Neural progenitor cell (in vitro differentiated cells): ENCODE measurements around the gene RHBDD3. TPM values are rescaled to one million over a fixed set of nuclear protein-coding genes. Genes with fewer than 3 reads are reported as not detected.

ENCODE experiments used
- DNase-seq: peaks from one replicate; pipeline ENCODE4 v3.0.0-alpha.2; 2016; ENCODE audit warnings: low spot score
- H2AFZ ChIP-seq: fragments of 200-600 bp; sonication (generic); replicated peaks from 2 replicates; pipeline ENCODE4 v1.6.1; 2016; ENCODE audit warnings: antibody characterized with exemption
- H3F3A ChIP-seq: fragments of 200-600 bp; sonication (generic); 2 replicates; pipeline ENCODE4 v1.6.1; 2016; ENCODE audit warnings: antibody characterized with exemption, low read depth
- H3K27ac ChIP-seq: fragments of 200-600 bp; sonication (generic); 2 replicates; pipeline ENCODE4 v1.5.1; 2016; ENCODE audit warnings: mild to moderate bottlenecking
- H3K27me3 ChIP-seq: fragments of 200-600 bp; sonication (generic); 2 replicates; pipeline ENCODE4 v1.6.1; 2016; ENCODE audit warnings: mild to moderate bottlenecking, moderate library complexity
- H3K36me3 ChIP-seq: fragments of 200-600 bp; sonication (generic); 2 replicates; pipeline ENCODE4 v1.5.1; 2016
- H3K4me1 ChIP-seq: fragments of 200-600 bp; sonication (generic); 2 replicates; pipeline ENCODE4 v1.6.1; 2016; ENCODE audit warnings: mixed run types
- H3K4me2 ChIP-seq: fragments of 200-600 bp; sonication (generic); 2 replicates; pipeline ENCODE4 v1.6.1; 2016
- H3K4me3 ChIP-seq: fragments of 200-600 bp; sonication (generic); 2 replicates; pipeline ENCODE4 v1.5.1; 2016
- H3K79me2 ChIP-seq: fragments of 200-600 bp; sonication (generic); 2 replicates; pipeline ENCODE4 v1.6.1; 2016; ENCODE audit warnings: low read depth
- H3K9ac ChIP-seq: fragments of 200-600 bp; sonication (generic); 2 replicates; pipeline ENCODE4 v1.6.1; 2016
- H3K9me3 ChIP-seq: fragments of 200-600 bp; sonication (generic); 2 replicates; pipeline ENCODE4 v1.5.1; 2016; ENCODE audit warnings: low read depth
- H4K20me1 ChIP-seq: fragments of 200-600 bp; sonication (generic); 2 replicates; pipeline ENCODE4 v1.6.1; 2016; ENCODE audit warnings: low read depth
- H3K27ac Mint-ChIP-seq: 3 replicates; pipeline ENCODE4 v1.8.0; 2021; ENCODE audit warnings: mixed read lengths
- H3K27me3 Mint-ChIP-seq: 2 replicates; pipeline ENCODE4 v1.8.0; 2022; ENCODE audit warnings: low read depth, mild to moderate bottlenecking, inconsistent platforms, moderate library complexity, mixed read lengths; ENCODE audit not compliant: insufficient read depth
- H3K36me3 Mint-ChIP-seq: 3 replicates; pipeline ENCODE4 v1.8.0; 2021; ENCODE audit warnings: mixed read lengths
- H3K4me1 Mint-ChIP-seq: 3 replicates; pipeline ENCODE4 v1.8.0; 2021; ENCODE audit warnings: mixed read lengths
- H3K4me3 Mint-ChIP-seq: 3 replicates; pipeline ENCODE4 v1.8.0; 2021; ENCODE audit warnings: mild to moderate bottlenecking, moderate library complexity, mixed read lengths
- H3K9me3 Mint-ChIP-seq: 3 replicates; pipeline ENCODE4 v1.8.0; 2020; ENCODE audit warnings: mixed read lengths
- EZH2 ChIP-seq: fragments of 200-600 bp; sonication (generic); IDR thresholded peaks from 2 replicates; pipeline ENCODE4 v1.6.1; 2017; ENCODE audit warnings: antibody characterized with exemption, mild to moderate bottlenecking, moderate library complexity
- EZH2phosphoT487 ChIP-seq: fragments of 200-600 bp; sonication (generic); IDR thresholded peaks from 2 replicates; pipeline ENCODE4 v1.6.1; 2017; ENCODE audit warnings: antibody characterized with exemption
- total RNA-seq: library from RNA; depleted of rRNA; stranded (reverse); fragments of >200 nt; gene quantifications from 2 replicates; pipeline ENCODE4 v1.2.3, GENCODE V29; 2015; ENCODE audit warnings: low replicate concordance
- TF ChIP-seq, protein P1 (sequence below): fragments of 200-600 bp; sonication (generic); IDR thresholded peaks from 2 replicates; pipeline ENCODE4 v1.5.1; 2017; ENCODE audit warnings: antibody characterized with exemption, mild to moderate bottlenecking

The RHBDD3 gene
- total RNA-seq, 1 donor from 2014 or later: 16.3 TPM

DNA sequence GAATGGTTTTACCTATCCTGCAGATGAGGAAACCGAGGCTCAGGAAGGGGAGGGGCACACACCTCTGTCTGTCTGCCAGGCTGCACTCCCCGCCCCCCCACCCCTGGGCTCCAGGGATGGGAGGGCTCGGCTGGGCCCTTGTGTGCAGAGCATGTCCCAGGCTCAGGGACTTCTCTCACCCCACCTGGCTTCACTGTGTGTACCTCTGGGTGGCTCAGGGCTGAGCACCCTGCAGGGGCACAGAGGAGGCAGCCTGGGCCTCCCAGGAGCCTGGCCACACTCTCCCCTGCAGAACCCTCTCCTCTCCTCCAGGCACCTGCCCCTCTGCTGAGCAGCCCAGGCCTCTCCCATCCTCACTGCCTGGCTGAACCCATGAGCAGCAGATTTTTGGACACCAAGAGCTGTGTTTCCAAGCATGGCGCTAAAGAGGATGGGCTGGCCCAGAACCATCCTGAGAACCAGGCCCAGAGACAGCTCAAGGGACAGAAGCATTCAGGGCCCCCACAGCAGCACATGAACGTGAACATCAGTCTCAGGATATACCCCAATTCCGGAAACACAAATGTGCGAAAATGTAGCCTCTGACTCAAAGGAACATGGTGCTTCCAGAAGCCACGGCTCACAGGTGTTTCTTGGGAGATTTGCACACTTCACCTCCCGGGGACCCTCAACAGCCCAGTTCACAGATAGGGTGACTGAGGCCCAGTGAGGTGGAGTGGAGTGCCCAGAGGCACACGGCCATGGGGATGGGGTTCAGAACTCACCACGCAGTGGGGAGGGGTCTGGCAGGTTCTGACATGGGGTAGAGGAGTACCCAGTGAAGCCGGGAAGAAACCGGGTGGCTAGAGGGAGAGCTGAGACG, 51.5 kb downstream of the RHBDD3 start:
- Mint-ChIP-seq H3K4me1 (peaks cover 28% of the 10 kb centered on the region), H3K27me3 (peaks cover 2% of the 10 kb centered on the region), H3K36me3 (peaks cover 2% of the 10 kb centered on the region), H3K9me3 (no peaks in the 10 kb centered on the region), H3K27ac (peak overlapping the region; percentile 83), H3K4me3 (no peak overlapping the region)
- Histone ChIP-seq H3K9me3 (no peaks in the 10 kb centered on the region), H2AFZ (no peak overlapping the region), H3K9ac (no peak overlapping the region), H3K4me2 (no peak overlapping the region), H3K79me2 (no peaks in the 10 kb centered on the region), H3K4me1 (peaks cover 15% of the 10 kb centered on the region), H3K27ac (no peak overlapping the region), H4K20me1 (no peaks in the 10 kb centered on the region), H3K4me3 (no peak overlapping the region), H3K27me3 (no peaks in the 10 kb centered on the region), H3F3A (peaks cover 4% of the 10 kb centered on the region), H3K36me3 (no peaks in the 10 kb centered on the region)
- TF ChIP-seq EZH2: no peak
- TF ChIP-seq, protein P1, sequence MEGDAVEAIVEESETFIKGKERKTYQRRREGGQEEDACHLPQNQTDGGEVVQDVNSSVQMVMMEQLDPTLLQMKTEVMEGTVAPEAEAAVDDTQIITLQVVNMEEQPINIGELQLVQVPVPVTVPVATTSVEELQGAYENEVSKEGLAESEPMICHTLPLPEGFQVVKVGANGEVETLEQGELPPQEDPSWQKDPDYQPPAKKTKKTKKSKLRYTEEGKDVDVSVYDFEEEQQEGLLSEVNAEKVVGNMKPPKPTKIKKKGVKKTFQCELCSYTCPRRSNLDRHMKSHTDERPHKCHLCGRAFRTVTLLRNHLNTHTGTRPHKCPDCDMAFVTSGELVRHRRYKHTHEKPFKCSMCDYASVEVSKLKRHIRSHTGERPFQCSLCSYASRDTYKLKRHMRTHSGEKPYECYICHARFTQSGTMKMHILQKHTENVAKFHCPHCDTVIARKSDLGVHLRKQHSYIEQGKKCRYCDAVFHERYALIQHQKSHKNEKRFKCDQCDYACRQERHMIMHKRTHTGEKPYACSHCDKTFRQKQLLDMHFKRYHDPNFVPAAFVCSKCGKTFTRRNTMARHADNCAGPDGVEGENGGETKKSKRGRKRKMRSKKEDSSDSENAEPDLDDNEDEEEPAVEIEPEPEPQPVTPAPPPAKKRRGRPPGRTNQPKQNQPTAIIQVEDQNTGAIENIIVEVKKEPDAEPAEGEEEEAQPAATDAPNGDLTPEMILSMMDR: no peak
- TF ChIP-seq EZH2phosphoT487: no peak
- DNase-seq: no peak

DNA sequence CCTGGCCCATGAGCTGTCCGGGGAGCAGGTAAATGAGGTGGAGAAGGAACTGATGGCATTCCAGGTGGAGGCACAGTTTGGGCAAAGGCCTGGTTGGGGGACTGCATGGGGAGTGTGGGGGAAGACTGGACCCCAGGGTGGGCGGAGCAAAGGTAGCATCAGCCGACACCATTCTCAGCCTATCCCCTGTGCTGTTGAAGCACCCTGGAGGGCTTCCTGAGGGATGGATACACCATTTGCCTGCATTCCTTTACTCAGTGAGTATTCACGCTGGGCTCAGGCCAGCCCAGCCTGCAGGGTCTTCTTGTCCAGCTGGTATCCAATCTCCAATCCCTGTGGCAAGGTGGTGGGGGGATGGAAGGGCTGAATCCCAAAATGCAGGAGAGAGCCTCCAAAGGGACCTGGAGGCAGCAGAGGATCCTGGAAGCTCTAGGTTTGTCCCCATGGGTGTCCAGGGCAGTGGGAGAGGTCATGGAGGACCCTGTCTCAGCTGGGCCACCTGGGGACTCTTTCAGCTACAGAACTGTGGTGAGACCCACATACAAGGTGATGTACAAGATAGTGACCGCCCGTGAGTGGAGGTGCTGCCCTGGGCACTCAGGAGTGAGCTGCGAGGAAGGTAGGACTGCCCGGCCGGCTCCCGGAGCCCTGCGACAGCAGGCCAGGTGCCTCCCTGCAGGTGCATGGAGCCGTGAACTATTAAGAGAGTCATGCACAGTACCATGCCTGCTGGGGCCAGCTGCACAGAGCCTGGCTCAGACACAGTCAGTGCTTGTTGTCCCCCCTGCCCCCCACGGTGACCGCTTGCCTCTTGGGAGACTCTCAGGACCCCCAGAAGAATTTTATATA, 52.5 kb downstream of the RHBDD3 start:
- H3K4me2 ChIP-seq: peak overlapping the region; percentile 4
- peaks cover 2% of the 10 kb centered on the region for H3K36me3 Mint-ChIP-seq
- no peak overlapping the region for H3K4me3 Mint-ChIP-seq
- H3K4me3 ChIP-seq: no peak overlapping the region
- no peaks in the 10 kb centered on the region for H3K79me2 ChIP-seq
- peaks cover 11% of the 10 kb centered on the region for H3K4me1 ChIP-seq
- no peak overlapping the region for H2AFZ ChIP-seq
- H4K20me1 ChIP-seq: no peaks in the 10 kb centered on the region
- H3K27me3 Mint-ChIP-seq: no peaks in the 10 kb centered on the region
- H3K9me3 ChIP-seq: no peaks in the 10 kb centered on the region
- TF ChIP-seq, protein P1: no peak
- TF ChIP-seq EZH2: no peak
- no peak for TF ChIP-seq EZH2phosphoT487
- no peaks in the 10 kb centered on the region for H3K36me3 ChIP-seq
- no peak overlapping the region for H3K27ac Mint-ChIP-seq
- no peak for DNase-seq
- H3K9me3 Mint-ChIP-seq: no peaks in the 10 kb centered on the region
- H3K27me3 ChIP-seq: no peaks in the 10 kb centered on the region
- H3F3A ChIP-seq: peaks cover 4% of the 10 kb centered on the region
- H3K9ac ChIP-seq: no peak overlapping the region
- H3K4me1 Mint-ChIP-seq: peaks cover 34% of the 10 kb centered on the region
- H3K27ac ChIP-seq: no peak overlapping the region

DNA sequence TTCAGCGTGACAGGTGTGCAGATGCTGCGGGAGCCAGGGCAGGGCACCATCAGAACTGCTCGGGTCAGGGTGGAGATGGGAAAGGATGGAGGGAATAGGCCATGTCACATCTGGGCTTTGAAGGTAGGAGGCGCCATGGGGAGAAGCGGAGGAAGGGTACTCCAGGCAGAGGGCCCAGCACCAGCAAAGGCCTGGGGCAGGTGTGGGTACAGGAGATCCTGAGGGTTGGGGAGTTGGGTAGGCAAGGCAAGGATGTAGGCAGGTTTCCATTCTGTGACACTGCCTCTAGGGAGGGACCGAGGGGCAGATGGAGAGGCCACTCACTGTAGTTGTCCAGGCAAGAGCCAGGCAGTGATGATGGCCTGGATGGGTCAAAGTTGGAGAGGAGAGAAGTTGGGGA, 53.5 kb downstream of the RHBDD3 start:
- H2AFZ ChIP-seq: no peak overlapping the region
- no peaks in the 10 kb centered on the region for H3K79me2 ChIP-seq
- peak overlapping the region; percentile 57 for H3K27ac Mint-ChIP-seq
- TF ChIP-seq, protein P1: no peak
- no peak for TF ChIP-seq EZH2phosphoT487
- no peak for TF ChIP-seq EZH2
- no peaks in the 10 kb centered on the region for H4K20me1 ChIP-seq
- no peaks in the 10 kb centered on the region for H3K9me3 ChIP-seq
- H3K4me1 ChIP-seq: peaks cover 10% of the 10 kb centered on the region
- H3K9ac ChIP-seq: no peak overlapping the region
- no peaks in the 10 kb centered on the region for H3K9me3 Mint-ChIP-seq
- no peak overlapping the region for H3K4me3 ChIP-seq
- no peaks in the 10 kb centered on the region for H3K27me3 ChIP-seq
- H3K4me3 Mint-ChIP-seq: no peak overlapping the region
- H3K4me2 ChIP-seq: no peak overlapping the region
- H3K27me3 Mint-ChIP-seq: no peaks in the 10 kb centered on the region
- H3K36me3 ChIP-seq: no peaks in the 10 kb centered on the region
- H3F3A ChIP-seq: peaks cover 4% of the 10 kb centered on the region
- H3K36me3 Mint-ChIP-seq: no peaks in the 10 kb centered on the region
- H3K27ac ChIP-seq: no peak overlapping the region
- peaks cover 41% of the 10 kb centered on the region for H3K4me1 Mint-ChIP-seq
- DNase-seq: no peak
